WTC11 (cell line): ENCODE data around the gene PDE8B. TPM values are rescaled to one million over a fixed set of nuclear protein-coding genes. Genes with fewer than 3 reads are reported as not detected.

Experiments used
- ATAC-seq: fragments of 200-7000 bp; cut with Tn5 transposase; 2 replicates; pipeline ENCODE4 v1.10.0; 2021; ENCODE audit warnings: mild to moderate bottlenecking, moderate library complexity
- CTCF ChIA-PET: fragments of 300-600 bp; sonication (Branson Sonifier 250); formaldehyde crosslinking; loops from one replicate; lab custom pipeline; 2021; ENCODE audit warnings: antibody characterized with exemption; lab: Charles Lee
- POLR2A ChIA-PET: fragments of 350-600 bp; sonication (Branson Sonifier 250); formaldehyde crosslinking; loops from one replicate; lab custom pipeline; 2021; ENCODE audit warnings: antibody characterized with exemption; lab: Charles Lee
- DNase-seq: peaks from one replicate; pipeline ENCODE4 v3.0.0; 2021; ENCODE audit warnings: low spot score
- H3K27ac Mint-ChIP-seq: 2 replicates; pipeline ENCODE4 v1.8.0; 2021; ENCODE audit warnings: mixed read lengths
- H3K27me3 Mint-ChIP-seq: 2 replicates; pipeline ENCODE4 v1.8.0; 2021; ENCODE audit warnings: low read depth, mild to moderate bottlenecking, moderate library complexity, mixed read lengths
- H3K36me3 Mint-ChIP-seq: 2 replicates; pipeline ENCODE4 v1.8.0; 2021; ENCODE audit warnings: mixed read lengths
- H3K4me1 Mint-ChIP-seq: 2 replicates; pipeline ENCODE4 v1.8.0; 2022; ENCODE audit warnings: mixed read lengths
- H3K4me3 Mint-ChIP-seq: 2 replicates; pipeline ENCODE4 v1.8.0; 2021; ENCODE audit warnings: mild to moderate bottlenecking, moderate library complexity, mixed read lengths
- H3K9me3 Mint-ChIP-seq: 2 replicates; pipeline ENCODE4 v1.8.0; 2021; ENCODE audit warnings: mixed read lengths
- AFF4 ChIP-seq: sonication (generic); formaldehyde crosslinking; IDR thresholded peaks from 2 replicates; pipeline ENCODE4 v1.8.1; 2023; ENCODE audit warnings: mild to moderate bottlenecking, missing genetic modification reagents, borderline replicate concordance
- AR ChIP-seq: fragments of 250-450 bp; sonication (Bioruptor Pico); IDR thresholded peaks from 2 replicates; pipeline ENCODE4 v1.9.0; 2021; ENCODE audit warnings: mild to moderate bottlenecking
- CREM ChIP-seq: sonication (generic); formaldehyde crosslinking; IDR thresholded peaks from 2 replicates; pipeline ENCODE4 v1.8.1; 2022; ENCODE audit warnings: mild to moderate bottlenecking, missing genetic modification reagents, moderate library complexity
- CTCF ChIP-seq: fragments of 200-600 bp; IDR thresholded peaks from 2 replicates; pipeline ENCODE4 v1.8.0; 2022; ENCODE audit warnings: antibody characterized with exemption
- MXD4 ChIP-seq: fragments of 250-450 bp; sonication (Bioruptor Pico); IDR thresholded peaks from 2 replicates; pipeline ENCODE4 v1.8.0; 2021; ENCODE audit warnings: mild to moderate bottlenecking, moderate library complexity, borderline replicate concordance
- NFATC4 ChIP-seq: fragments of 250-450 bp; sonication (Bioruptor Pico); IDR thresholded peaks from 2 replicates; pipeline ENCODE4 v1.9.0; 2021; ENCODE audit warnings: mild to moderate bottlenecking
- NR3C1 ChIP-seq: sonication (generic); formaldehyde crosslinking; conservative IDR thresholded peaks from 2 replicates; pipeline ENCODE4 v1.8.1; 2023; ENCODE audit warnings: low read depth, mild to moderate bottlenecking, missing genetic modification reagents
- PRDM15 ChIP-seq: sonication (generic); formaldehyde crosslinking; IDR thresholded peaks from 2 replicates; pipeline ENCODE4 v1.8.0; 2022; ENCODE audit warnings: missing genetic modification reagents
- SOX15 ChIP-seq: fragments of 250-450 bp; sonication (Bioruptor Pico); IDR thresholded peaks from 2 replicates; pipeline ENCODE4 v1.9.0; 2021; ENCODE audit warnings: mild to moderate bottlenecking
- ZBTB21 ChIP-seq: sonication (generic); formaldehyde crosslinking; IDR thresholded peaks from 2 replicates; pipeline ENCODE4 v1.8.1; 2023; ENCODE audit warnings: mild to moderate bottlenecking, missing genetic modification reagents, borderline replicate concordance
- ZNF121 ChIP-seq: sonication (generic); formaldehyde crosslinking; IDR thresholded peaks from 2 replicates; pipeline ENCODE4 v1.8.0; 2023; ENCODE audit warnings: missing genetic modification reagents
- ZNF138 ChIP-seq: sonication (generic); formaldehyde crosslinking; conservative IDR thresholded peaks from 2 replicates; pipeline ENCODE4 v1.8.1; 2022; ENCODE audit warnings: mild to moderate bottlenecking, moderate library complexity, missing genetic modification reagents
- ZNF512 ChIP-seq: sonication (generic); formaldehyde crosslinking; IDR thresholded peaks from 2 replicates; pipeline ENCODE4 v1.8.1; 2022; ENCODE audit warnings: missing genetic modification reagents, borderline replicate concordance
- ZSCAN18 ChIP-seq: fragments of 250-450 bp; sonication (Bioruptor Pico); IDR thresholded peaks from 2 replicates; pipeline ENCODE4 v2.1.2; 2022; ENCODE audit warnings: mild to moderate bottlenecking, moderate library complexity
- total RNA-seq: library from RNA; stranded (reverse); gene quantifications from 3 replicates; pipeline ENCODE4 v1.2.3, GENCODE V29; 2021

Gene PDE8B
- total RNA-seq, 1 experiment from 2014 or later = 0.31 TPM

GRCh38 chr5:77251921-77252320 lies 41.4 kb downstream of the PDE8B start:
- no peaks in the 10 kb centered on the region for H3K4me1 Mint-ChIP-seq
- no peak for ATAC-seq
- no peaks in the 10 kb centered on the region; the same call in 1 of the 2 replicates for H3K27me3 Mint-ChIP-seq
- no peaks in the 10 kb centered on the region for H3K36me3 Mint-ChIP-seq
- POLR2A ChIA-PET = no interaction called here
- H3K9me3 Mint-ChIP-seq = 0 out of 2 replicates have a peak, but pooled peaks cover under 1% of the 10 kb centered on the region
- H3K4me3 Mint-ChIP-seq = no peak overlapping the region
- TF ChIP-seq ZNF512 (CRISPR knock-in tag) = no peak
- TF ChIP-seq MXD4 (CRISPR knock-in tag) = no peak
- no peak for TF ChIP-seq AFF4 (CRISPR knock-in tag)
- CTCF ChIA-PET = no interaction called here
- DNase-seq = no peak
- H3K27ac Mint-ChIP-seq = no peak overlapping the region

- Mint-ChIP-seq H3K27ac (no peak overlapping the region), H3K4me3 (no peak overlapping the region), H3K4me1 (peaks cover 11% of the 10 kb centered on the region), H3K27me3 (no peaks in the 10 kb centered on the region; the same call in 1 of the 2 replicates), H3K36me3 (no peaks in the 10 kb centered on the region), H3K9me3 (0 out of 2 replicates have a peak, but pooled peaks cover 4% of the 10 kb centered on the region)
- POLR2A ChIA-PET = no interaction called here
- TF ChIP-seq CREM (CRISPR knock-in tag) = no peak
- TF ChIP-seq ZBTB21 (CRISPR knock-in tag) = no peak
- no peak for TF ChIP-seq ZNF512 (CRISPR knock-in tag)
- TF ChIP-seq ZSCAN18 (CRISPR knock-in tag) = no peak
- no peak for ATAC-seq
- CTCF ChIA-PET = no interaction called here
- no peak for DNase-seq
Observed at GRCh38 chr5:77255617-77256016, 45.1 kb downstream of the PDE8B start.

GRCh38 chr5:77256406-77256805 lies 45.9 kb downstream of the PDE8B start:
- H3K9me3 Mint-ChIP-seq = 0 out of 2 replicates have a peak, but pooled peaks cover 4% of the 10 kb centered on the region
- CTCF ChIA-PET = no interaction called here
- no peak overlapping the region for H3K27ac Mint-ChIP-seq
- POLR2A ChIA-PET = no interaction called here
- peaks cover 11% of the 10 kb centered on the region for H3K4me1 Mint-ChIP-seq
- DNase-seq (no peak), ATAC-seq (no peak)
- no peaks in the 10 kb centered on the region; the same call in 1 of the 2 replicates for H3K27me3 Mint-ChIP-seq
- H3K4me3 Mint-ChIP-seq = no peak overlapping the region
- H3K36me3 Mint-ChIP-seq = no peaks in the 10 kb centered on the region
- TF ChIP-seq CTCF (no peak), SOX15 (CRISPR knock-in tag) (no peak), AR (CRISPR knock-in tag) (no peak), ZBTB21 (CRISPR knock-in tag) (no peak), NFATC4 (no peak), ZNF121 (CRISPR knock-in tag) (no peak), NR3C1 (CRISPR knock-in tag) (no peak), ZNF138 (CRISPR knock-in tag) (no peak), PRDM15 (CRISPR knock-in tag) (no peak)
